ENCODE results near the gene KRT34.
"Not testable (repeated sequence)": the region's sequence is repeated elsewhere in the genome, so short reads cannot be mapped to it uniquely, and the experiment has no call there.

KRT34 gene

GRCh38 chr17:41360296-41360995 is 21.7 kb downstream of the KRT34 start:
- no peak for DNase-seq

- no peak for DNase-seq
Observed at GRCh38 chr17:41354536-41354935, 27.6 kb downstream of the KRT34 start.

GRCh38 chr17:41352597-41353366 is 29.3 kb downstream of the KRT34 start:
- no peak for DNase-seq

DNA sequence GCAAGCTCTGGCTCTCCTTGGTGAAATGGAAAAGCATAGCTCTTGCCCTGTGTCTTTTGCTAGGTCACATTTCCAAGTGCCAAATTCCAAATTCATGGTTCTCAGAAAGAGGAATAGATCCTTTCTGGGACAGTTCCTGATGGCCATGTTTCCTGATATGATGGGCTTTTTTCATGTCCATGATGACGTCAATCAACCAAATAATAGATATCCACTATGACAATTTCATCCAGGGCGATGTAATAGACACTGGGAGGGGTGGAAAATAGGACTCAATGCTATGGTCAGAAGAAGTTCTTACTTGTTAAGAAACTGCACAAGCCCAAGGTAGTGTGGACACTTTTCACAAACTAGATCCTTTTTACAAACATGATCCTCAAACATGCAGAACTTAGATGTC is 30.9 kb downstream of the KRT34 start:
- no peak for DNase-seq

DNA sequence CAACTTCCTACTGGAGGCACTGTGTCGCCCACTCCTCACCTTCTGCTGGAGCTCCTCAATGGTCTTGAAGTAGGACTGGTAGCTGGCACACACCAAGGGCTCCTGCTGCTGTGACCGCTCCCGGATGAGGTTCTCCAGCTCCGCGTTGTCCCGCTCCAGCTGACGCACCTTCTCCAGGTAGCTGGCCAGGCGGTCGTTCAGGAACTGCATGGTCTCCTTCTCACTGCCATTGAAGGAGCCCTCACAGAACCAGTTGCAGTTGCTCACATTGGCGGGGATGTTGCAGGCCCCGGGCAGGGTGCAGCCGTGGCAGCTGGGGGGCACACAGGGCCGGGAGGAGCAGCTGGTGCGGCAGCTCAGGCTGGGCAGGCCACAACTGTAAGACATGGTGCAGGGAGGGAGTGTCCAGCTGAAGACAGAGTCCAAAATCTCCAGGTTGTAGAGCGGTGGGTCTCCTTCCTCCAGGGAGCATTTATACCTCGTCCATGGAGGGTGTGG is 31.7 kb downstream of the KRT34 start, which contains the start of gene KRT33A:
Gene KRT33A, minus strand, starts transcription at position 448 of the 498 bp plus-strand sequence. Its CDS starts 61 bp downstream, at position 387.
- DNase-seq = not testable (repeated sequence)

- DNase-seq = no peak
Observed at GRCh38 chr17:41347869-41348760, 34.0 kb downstream of the KRT34 start.

DNA sequence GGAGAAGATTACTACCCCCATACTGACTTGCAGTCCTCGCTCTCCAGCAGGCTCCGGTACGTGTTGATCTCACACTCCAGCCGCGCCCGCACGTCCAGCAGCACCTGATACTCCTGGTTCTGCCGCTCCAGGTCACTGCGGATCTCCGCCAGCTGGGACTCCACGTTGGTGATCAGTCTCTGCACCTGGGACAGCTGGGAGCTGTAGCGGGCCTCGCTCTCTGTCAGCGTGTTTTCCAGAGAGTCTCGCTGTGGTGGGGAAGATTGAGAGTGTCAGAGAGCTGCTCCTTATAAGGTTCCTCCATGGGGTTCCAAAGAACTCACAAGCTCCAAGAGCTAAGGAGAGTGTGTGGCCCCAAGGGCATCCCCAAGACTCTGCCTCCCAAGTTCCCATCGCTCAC is 35.7 kb downstream of the KRT34 start:
- not testable (repeated sequence) for DNase-seq

GRCh38 chr17:41345992-41346391 is 36.1 kb downstream of the KRT34 start:
- no peak for DNase-seq

- no peak for DNase-seq
Observed at GRCh38 chr17:41343029-41343428, 39.1 kb downstream of the KRT34 start.

GRCh38 chr17:41340934-41341861 is 40.9 kb downstream of the KRT34 start:
- DNase-seq = no peak

DNA sequence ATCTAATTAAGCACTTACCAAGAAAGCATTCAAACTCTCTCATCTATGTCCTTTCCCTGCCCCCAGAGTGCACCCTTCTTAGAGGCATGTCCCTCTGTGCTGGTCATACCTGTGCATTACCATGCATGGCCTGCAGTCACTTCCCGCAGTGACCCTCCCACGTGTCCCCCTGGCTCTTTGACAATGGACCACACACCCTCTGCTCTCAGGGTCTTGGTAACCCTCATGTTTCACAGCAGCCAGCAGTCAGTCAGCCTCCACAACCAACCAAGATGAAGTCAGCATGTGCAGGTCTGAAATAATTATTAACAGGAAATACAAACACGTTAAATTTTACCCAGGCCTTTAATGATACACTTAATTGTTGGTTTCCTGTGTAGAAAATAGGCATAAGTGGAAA is 41.6 kb downstream of the KRT34 start:
- DNase-seq = no peak

GRCh38 chr17:41339571-41340172 is 42.4 kb downstream of the KRT34 start:
- no peak for DNase-seq

DNA sequence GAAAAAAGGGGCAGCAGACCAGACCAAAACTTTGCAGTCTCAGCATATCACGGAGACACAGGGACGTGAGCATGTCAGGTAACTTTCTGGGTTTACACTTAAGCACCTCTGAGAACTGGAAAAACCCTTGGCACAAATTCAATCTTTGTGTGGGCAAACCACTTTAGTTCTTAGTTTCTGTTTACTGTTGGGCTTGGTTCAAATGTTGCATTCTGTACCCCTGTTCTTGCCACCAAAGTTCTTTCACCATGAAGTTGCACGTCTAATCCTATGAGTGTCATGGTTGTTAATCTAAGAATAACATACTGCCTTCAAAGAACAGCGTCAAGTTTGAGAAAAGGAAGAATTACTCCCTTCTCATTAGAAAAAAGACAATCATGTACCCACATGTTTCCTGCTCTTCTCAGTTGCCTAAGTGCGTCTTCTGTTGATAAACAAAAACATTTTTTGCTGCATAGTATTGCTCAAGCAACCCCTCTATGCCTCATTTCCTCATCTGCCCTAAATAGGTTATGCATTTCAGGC is 43.1 kb downstream of the KRT34 start:
- DNase-seq = no peak

GRCh38 chr17:41335747-41336146 is 46.4 kb downstream of the KRT34 start:
- DNase-seq = no peak

- DNase-seq = no peak
Observed at GRCh38 chr17:41334385-41335305, 47.5 kb downstream of the KRT34 start.

DNA sequence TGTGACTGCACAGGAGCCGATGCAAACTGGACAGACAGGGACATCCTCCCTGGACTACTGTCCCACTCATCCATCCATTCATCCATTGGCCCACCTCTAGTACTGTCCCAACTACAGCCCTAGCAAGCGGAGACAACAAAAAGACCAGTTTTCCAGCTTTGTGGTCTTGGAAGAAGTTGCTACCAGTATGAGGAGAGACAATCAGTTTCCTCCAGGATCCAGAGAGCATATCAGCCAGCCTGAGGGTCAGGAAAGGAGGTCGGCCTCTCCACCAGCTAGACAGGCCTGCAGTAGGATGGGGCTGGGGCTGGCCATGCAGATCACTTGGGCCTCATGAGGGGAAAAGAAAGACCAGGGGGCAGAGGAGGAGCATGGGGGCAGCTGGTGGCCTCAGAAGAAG is 48.3 kb downstream of the KRT34 start:
- no peak for DNase-seq

GRCh38 chr17:41333098-41333497 is 49.0 kb downstream of the KRT34 start:
- no peak for DNase-seq

DNA sequence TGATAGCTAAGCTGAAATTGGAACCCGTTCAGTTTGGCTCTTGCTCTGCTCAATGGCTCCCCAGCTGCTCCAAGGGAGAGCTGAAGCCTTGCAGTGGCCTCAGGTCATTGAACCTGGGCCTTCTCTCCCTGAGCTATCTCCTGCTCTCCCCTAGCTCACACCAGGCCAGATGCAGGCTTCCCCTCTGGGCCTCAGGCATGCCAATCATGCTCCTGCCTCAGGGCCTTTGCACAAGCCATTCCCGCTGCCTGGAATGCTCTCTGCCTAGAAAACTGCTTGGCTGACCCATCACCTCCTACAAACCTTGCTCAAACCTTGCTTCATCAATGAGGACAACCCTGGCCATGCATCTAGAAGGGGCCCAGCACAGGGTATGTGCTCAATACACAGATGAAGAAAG is 49.9 kb downstream of the KRT34 start:
- no peak for DNase-seq

GRCh38 chr17:41331606-41332005 is 50.5 kb downstream of the KRT34 start:
- no peak for DNase-seq
